ENCODE data around the gene ADGRG4.
"Not testable (repeated sequence)": the region's sequence is repeated elsewhere in the genome, so short reads cannot be mapped to it uniquely, and the experiment has no call there.

The ADGRG4 gene

GRCh38 chrX:136417806-136418205 is 117.0 kb downstream of the ADGRG4 start:
- DNase-seq (ENCODE audit: low read depth): no peak
- no peak for TF ChIP-seq CTCF (conservative IDR thresholded peaks at IDR 0.05; ENCODE audit: low read depth, low read length)
- H3K4me3 ChIP-seq (ENCODE audit: low read length): no peak overlapping the region

- no peak for TF ChIP-seq CTCF (conservative IDR thresholded peaks at IDR 0.05; ENCODE audit: low read depth, low read length)
- H3K4me3 ChIP-seq (ENCODE audit: low read length): no peak overlapping the region
- DNase-seq (ENCODE audit: low read depth): no peak
Measured at GRCh38 chrX:136421338-136421737, 120.6 kb downstream of the ADGRG4 start.

GRCh38 chrX:136423724-136424123 is 123.0 kb downstream of the ADGRG4 start:
- H3K4me3 ChIP-seq (ENCODE audit: low read length): no peak overlapping the region
- TF ChIP-seq CTCF (conservative IDR thresholded peaks at IDR 0.05; ENCODE audit: low read depth, low read length): no peak
- DNase-seq (ENCODE audit: low read depth): no peak

- no peak for TF ChIP-seq CTCF (conservative IDR thresholded peaks at IDR 0.05; ENCODE audit: low read depth, low read length)
- H3K4me3 ChIP-seq (ENCODE audit: low read length): no peak overlapping the region
- no peak for DNase-seq (ENCODE audit: low read depth)
Measured at GRCh38 chrX:136425996-136426395, 125.2 kb downstream of the ADGRG4 start.

- no peak for DNase-seq (ENCODE audit: low read depth)
- H3K4me3 ChIP-seq (ENCODE audit: low read length): no peak overlapping the region
Measured at GRCh38 chrX:136431625-136432024, 130.9 kb downstream of the ADGRG4 start.

GRCh38 chrX:136437774-136438173 is 137.0 kb downstream of the ADGRG4 start:
- no peak overlapping the region for H3K4me3 ChIP-seq (ENCODE audit: low read length)
- TF ChIP-seq CTCF (conservative IDR thresholded peaks at IDR 0.05; ENCODE audit: low read depth, low read length): no peak
- DNase-seq (ENCODE audit: low read depth): no peak

More at GRCh38 chrX:136431625-136432024, 130.9 kb downstream of the ADGRG4 start:
- no peak for TF ChIP-seq CTCF (conservative IDR thresholded peaks at IDR 0.05; ENCODE audit: low read depth, low read length)

GRCh38 chrX:136438192-136438591 is 137.4 kb downstream of the ADGRG4 start:
- no peak for TF ChIP-seq CTCF (conservative IDR thresholded peaks at IDR 0.05; ENCODE audit: low read depth, low read length)
- no peak overlapping the region for H3K4me3 ChIP-seq (ENCODE audit: low read length)
- DNase-seq (ENCODE audit: low read depth): no peak

GRCh38 chrX:136445674-136446073 is 144.9 kb downstream of the ADGRG4 start:
- not testable (repeated sequence) for H3K4me3 ChIP-seq (ENCODE audit: low read length); DNase-seq (ENCODE audit: low read depth)

Data from retinal pigment epithelial cell (primary cell).